LNCAP (cell line): Measurements from ENCODE around the gene LCE2D.

Experiments used
- TF ChIP-seq, protein P1 (sequence below): fragments of 450-650 bp; IDR thresholded peaks from 2 replicates; pipeline ENCODE4 v1.5.1; 2017; ENCODE audit warnings: mild to moderate bottlenecking

LCE2D gene, protein sequence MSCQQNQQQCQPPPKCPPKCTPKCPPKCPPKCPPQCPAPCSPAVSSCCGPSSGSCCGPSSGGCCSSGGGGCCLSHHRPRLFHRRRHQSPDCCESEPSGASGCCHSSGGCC

DNA sequence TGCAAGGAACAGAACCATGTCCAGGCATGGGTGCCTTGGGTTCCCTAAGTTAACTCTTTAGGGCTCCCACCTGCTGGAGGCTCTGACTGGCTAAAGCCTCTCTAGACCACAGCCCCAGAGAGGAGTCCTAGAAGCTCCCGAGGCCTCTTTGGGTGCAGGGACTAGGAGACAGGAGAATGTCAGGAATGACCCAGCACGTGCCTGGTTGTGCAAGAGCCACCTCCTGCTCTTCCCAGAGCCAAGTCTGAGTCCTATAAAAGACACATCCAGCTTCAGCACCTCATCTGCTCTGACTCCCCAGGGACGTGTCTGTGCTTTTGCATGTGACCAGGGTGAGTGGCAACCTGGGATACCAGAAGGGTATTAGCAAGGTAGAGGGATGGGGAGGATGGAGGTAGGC is at the start of gene LCE2D:
LCE2D (plus strand) TSS at position 283 of the 400 bp plus-strand sequence. CDS start 726 bp downstream, outside the sequence.
- TF ChIP-seq, protein P1, sequence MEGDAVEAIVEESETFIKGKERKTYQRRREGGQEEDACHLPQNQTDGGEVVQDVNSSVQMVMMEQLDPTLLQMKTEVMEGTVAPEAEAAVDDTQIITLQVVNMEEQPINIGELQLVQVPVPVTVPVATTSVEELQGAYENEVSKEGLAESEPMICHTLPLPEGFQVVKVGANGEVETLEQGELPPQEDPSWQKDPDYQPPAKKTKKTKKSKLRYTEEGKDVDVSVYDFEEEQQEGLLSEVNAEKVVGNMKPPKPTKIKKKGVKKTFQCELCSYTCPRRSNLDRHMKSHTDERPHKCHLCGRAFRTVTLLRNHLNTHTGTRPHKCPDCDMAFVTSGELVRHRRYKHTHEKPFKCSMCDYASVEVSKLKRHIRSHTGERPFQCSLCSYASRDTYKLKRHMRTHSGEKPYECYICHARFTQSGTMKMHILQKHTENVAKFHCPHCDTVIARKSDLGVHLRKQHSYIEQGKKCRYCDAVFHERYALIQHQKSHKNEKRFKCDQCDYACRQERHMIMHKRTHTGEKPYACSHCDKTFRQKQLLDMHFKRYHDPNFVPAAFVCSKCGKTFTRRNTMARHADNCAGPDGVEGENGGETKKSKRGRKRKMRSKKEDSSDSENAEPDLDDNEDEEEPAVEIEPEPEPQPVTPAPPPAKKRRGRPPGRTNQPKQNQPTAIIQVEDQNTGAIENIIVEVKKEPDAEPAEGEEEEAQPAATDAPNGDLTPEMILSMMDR = no peak

DNA sequence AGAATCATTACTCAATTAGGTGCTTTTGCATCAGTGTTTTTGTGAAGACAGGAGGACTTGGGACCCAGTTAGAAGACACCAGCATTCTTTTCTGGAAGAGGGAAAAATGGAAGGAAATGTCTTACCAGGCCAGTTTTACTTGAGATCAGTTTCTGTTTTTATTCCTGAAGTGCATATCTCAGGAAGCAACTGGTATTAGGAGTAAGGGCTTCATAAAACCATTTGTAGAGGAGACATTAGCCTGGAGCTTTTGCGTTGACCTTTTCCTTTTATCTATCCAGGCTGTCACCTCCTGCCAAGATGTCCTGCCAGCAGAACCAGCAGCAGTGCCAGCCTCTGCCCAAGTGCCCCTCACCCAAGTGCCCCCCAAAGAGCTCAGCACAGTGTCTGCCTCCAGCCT is 49.7 kb upstream of the LCE2D start, which contains the start of gene LCE3B:
LCE3B (plus strand) TSS at position 301 of the 400 bp plus-strand sequence; CDS start at position 301, 0 bp downstream.
- TF ChIP-seq, protein P1 = no peak

DNA sequence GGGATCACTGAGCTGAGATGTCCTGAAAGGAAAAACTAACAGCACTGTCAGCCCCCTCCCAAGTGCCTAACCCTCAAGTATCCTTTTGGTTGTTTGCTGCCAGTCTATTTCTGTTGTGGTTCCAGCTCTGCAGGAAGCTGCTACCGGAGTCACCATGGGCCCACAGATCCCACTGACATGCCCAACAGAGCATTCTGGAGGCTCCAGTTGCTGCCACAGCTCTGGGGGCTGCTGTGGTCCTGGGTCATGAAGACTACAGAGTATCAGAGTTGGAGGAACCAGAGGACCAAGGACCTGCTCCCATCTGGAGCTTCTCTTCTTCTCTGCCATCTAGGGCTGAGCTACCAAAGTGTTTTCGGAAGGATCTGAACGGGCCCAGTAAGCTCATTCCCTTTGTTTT is 41.2 kb upstream of the LCE2D start:
- TF ChIP-seq, protein P1 = no peak

DNA sequence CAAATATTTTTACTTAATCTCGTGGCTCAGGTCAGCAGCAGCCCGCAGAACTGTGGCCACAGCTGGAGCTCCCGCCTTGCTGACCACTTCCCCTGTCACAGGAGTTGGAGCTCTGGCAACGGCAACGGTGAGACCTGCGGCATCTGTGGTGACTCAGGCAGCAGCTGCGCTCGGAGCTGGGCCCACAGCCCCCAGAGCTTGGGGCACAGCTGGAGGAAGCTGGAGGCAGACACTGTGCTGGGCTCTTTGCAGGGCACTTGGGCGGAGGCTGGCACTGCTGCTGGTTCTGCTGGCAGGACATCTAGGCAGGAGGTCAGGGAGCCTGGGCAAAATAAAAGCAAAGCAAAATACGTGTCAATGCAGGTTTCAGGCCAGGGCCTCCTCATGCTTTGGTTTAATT is 40.4 kb upstream of the LCE2D start, which contains the start of gene LCE3A:
LCE3A (minus strand) TSS at position 301 of the 400 bp plus-strand sequence; CDS start at position 301, 0 bp downstream.
- TF ChIP-seq, protein P1 = no peak

DNA sequence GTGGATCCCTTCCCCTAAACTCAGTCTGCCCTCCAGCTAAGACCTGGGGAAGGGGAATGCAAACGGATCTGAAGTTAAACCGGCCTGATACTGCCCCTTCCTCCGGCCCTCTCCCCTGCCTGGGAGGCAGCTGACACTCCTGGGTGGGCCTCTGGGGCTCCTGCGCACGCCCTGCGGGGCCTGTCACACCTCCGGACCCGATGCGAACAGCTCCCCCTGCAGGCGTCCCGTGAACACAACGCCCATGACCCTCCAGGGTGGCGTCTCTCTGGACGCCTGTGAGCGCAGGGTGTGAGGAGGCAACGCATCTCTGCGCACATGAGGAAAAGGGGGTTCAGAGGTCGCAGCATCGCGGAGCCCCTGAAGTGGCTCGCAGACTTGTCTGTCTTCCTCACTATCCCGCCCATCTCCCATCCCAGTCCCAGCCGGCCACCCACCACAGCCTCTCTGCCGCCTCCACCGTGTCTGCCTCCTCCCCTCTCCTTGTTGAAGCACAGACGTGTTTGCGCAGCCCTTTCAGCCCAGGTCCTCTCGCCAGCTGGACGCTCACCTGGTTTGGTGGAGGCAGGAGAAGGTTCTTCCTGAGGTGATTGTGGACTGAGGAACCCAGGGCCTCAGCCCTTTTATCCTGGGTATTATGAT is 39.9 kb upstream of the LCE2D start:
- TF ChIP-seq, protein P1 = peak; percentile 26; the same call in 1 of the 2 replicates

DNA sequence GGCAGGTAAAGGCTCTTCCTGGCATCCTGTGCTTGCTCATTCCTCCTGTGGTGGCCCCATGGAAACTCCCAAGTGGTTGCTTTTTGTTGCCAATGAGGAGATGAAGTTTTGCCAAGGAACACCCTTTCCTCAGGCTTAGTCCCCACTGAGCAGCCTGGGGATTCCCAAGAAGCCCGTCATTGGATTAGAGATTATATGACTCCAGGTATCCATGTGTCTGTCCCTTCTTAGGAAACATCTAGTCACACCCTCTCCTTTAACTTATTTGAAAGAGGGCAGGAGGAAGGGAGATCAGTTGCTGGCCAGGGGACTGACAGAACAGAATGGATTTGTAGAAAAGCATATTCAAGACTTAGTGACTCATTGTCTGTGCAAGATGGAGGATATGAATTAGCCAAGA is 36.4 kb upstream of the LCE2D start:
- TF ChIP-seq, protein P1 = no peak

DNA sequence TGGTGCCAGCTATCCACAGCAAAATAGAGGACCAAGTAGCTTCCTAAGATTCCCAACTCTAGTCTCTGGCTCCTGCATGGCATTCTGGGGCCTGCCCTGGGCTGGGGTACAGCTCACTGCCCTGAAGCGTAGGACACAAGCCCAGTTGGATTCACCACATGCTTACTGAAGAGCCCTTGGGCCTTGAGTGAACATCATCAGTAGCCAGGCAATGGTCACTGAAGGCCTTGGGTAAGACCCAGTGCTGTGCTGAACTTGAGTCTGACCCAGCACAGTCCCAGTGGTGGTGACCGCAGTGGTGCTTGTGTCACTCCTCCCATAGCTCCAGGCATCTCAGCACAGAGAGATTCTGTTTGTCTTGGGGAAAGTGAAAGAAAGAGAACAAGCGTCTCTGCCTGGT is 32.6 kb upstream of the LCE2D start:
- TF ChIP-seq, protein P1 = no peak
